HG03066 (cell line): ENCODE results near the gene CTIF.

Experiments
- ATAC-seq: cut with Tn5 transposase; IDR thresholded peaks from one replicate; pipeline ENCODE4 v1.9.1; 2021; ENCODE audit warnings: low read depth; ENCODE audit not compliant: unreplicated experiment

CTIF gene

DNA sequence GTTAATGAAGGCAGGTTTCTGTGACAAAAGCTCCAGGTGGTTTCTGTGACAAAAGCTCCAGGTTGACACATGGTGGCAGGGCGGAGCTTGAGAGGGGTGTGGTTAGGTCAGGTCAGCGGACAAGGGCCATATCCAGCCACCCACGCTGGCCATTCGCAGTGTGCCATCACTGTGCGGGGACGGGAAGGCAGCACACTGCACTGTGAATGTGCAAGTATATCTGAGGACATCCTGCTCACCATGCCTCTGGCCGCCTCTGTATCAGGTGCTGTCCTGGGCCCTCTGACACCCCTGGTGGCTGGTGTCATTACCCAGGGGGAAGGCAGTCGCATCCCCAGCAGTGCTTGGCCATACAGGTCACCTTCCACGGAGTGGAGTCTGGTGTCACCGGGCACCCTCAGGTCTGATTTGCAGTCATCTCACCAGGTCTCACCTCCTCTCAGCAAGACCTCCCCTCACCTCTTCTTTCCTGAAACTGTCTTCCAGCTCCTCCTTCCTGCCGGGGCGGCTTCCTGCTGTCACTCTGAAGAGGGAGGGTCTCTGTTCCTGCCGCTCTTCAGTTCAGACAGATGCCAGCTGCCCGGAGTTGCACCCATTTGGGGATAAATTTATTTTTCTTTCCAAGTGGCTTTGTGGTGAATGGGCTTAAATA, 34.9 kb downstream of the CTIF start:
- no peak for ATAC-seq

- no peak for ATAC-seq
Observed at GRCh38 chr18:48574667-48575300, 36.0 kb downstream of the CTIF start.

DNA sequence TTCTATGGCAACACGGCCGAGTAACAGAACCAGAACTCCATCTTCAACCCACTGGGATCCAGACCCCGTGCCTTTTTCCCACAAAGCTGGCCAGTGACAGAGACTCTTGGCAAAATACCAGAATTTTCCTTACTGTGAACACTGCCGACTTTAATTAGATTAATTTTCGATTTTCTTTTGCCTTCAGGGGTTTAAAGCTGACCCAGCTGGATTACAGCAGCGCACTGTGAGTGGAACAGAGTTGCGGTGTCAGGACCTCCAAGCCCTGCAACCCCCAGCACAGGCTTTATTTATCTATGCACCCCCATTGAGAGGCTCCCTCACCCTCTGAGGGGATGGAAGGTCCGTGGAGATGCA, 36.4 kb downstream of the CTIF start:
- ATAC-seq = no peak

DNA sequence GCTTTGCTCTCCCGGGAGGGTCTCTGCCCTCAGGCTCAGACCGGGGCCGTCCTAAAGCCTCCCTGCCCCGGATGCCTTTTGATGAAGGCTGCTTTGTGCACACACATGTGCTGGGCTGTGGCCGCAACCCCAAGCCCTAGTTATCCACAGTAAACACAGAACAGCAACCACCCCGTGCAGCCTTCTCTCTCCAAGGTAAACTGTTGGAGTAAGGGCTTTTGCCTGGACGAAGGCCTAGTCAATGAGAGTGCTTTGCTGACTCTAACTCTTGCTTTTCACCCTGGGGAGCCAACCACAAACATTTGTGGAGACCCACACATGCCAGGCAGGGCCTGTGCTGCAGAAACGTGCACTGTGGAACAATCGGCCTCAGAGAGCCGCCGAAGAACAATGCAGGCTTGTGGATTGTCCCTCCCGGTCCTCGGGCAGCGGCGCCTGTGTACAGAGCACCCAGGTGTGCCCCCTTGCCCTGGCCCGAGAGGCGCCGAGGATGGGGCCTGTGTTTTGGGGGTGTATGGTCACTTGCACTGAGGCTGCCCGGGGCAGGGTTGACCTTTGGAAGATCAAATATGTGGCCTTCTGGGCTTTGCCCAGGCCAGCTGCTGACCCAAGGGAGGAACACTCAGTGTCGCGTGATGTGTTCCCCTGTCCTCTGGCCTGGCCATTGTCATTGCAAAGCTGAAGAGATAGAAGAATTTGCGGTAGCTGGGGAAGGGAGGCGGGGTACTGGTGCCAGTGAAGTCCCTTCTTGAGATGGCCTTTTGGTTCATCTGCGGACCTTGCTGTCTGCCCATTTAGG, 37.0 kb downstream of the CTIF start:
- no peak for ATAC-seq

GRCh38 chr18:48576457-48576771, 37.6 kb downstream of the CTIF start:
- no peak for ATAC-seq

DNA sequence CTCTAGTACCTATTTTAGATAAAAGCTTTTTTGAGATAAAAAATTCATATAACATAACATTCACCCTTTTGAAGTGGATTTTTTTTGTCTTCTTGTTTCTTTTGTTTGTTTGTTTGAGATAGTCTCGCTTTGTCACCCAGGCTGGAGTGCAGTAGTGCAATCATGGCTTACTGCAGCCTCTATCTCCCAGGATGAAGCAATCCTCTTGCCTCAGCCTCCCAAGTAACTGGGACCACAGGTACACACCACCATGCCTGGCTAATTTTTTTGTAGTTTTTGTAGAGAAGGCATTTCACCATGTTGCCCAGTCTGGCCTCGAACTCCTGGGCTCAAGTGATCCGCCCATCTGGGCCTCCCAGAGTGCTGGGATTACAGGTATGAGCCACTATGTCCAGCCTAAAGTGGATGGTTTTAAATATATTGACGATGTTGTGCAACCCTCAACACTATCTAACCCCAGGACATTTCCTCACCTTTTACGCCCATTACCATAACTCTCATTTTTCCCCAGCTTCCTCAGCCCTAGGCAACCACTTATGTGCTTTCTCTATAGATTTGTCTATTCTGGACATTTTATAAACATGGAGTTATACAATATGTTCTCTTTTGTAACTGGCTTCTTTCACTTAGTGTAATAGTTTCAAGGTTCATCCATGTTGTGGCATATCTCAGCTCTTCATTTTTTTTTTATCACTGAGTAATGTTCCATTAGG, 38.8 kb downstream of the CTIF start:
- ATAC-seq = no peak

- no peak for ATAC-seq
Observed at GRCh38 chr18:48578289-48578688, 39.5 kb downstream of the CTIF start.

GRCh38 chr18:48580066-48580465, 41.2 kb downstream of the CTIF start:
- ATAC-seq = no peak

DNA sequence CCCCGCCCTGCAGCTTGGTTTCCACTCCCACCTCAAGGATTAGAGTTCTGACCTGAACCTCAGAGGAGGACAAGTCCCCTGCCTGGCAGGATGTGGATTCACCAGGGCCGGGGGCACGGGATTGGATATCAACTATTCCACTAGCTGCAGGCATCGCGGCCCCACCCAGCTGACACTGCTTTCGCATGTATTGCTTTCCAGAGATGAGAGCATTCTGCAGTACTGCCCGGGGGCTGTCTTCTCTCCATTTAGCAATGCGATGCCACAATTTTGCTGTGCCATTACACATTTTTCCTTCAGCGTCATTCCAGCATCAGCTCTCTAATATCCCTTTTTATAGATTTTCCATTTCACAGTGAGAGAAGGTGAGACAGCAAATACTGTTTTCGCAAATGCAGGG, 42.0 kb downstream of the CTIF start:
- ATAC-seq = no peak

GRCh38 chr18:48581206-48581605, 42.4 kb downstream of the CTIF start:
- ATAC-seq = no peak

- ATAC-seq = no peak
Observed at GRCh38 chr18:48581941-48582340, 43.1 kb downstream of the CTIF start.

DNA sequence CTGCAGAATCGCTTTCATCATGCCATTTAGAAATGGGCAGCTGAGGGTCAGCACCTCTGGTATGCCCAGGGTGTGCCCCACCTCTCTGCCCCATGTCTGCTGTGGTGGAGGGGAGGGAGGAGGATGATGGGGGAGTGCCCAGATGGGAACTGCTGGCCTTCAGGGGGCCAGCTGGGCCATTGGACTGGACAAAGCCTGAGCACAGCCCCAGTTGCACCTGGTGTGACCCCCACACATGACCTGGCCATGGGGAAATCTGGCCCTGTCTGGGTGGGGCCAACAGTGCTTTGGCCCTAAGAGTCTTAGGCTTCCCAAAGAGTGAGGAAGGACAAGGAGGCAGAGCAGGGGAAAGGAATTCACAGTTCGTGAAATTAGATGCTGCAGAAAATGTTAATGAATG, 44.1 kb downstream of the CTIF start:
- ATAC-seq = no peak

DNA sequence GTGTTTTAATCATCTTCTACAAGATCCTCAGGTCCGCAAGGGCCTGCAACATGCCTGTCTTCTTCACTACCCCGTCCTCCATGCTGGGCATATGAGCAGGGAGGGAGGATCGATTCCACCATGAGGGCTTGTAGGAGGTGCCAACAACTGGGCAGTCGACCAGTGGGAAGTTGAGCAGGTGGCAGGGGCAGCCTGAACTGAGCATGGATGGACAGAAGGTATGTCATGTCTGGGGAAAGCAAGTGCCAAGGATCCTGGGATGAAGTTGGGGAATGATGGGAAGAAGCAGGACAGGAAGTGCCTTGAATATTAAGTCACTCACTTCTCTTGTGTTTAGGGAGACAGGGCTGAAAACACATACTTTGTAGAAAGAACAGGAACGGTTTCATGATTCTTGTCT, 44.7 kb downstream of the CTIF start:
- ATAC-seq = no peak

GRCh38 chr18:48589797-48590519, 51.1 kb downstream of the CTIF start:
- no peak for ATAC-seq

- no peak for ATAC-seq
Observed at GRCh38 chr18:48590678-48591077, 51.8 kb downstream of the CTIF start.

- no peak for ATAC-seq
Observed at GRCh38 chr18:48592540-48593171, 53.8 kb downstream of the CTIF start.

- ATAC-seq = no peak
Observed at GRCh38 chr18:48594471-48595094, 55.8 kb downstream of the CTIF start.

DNA sequence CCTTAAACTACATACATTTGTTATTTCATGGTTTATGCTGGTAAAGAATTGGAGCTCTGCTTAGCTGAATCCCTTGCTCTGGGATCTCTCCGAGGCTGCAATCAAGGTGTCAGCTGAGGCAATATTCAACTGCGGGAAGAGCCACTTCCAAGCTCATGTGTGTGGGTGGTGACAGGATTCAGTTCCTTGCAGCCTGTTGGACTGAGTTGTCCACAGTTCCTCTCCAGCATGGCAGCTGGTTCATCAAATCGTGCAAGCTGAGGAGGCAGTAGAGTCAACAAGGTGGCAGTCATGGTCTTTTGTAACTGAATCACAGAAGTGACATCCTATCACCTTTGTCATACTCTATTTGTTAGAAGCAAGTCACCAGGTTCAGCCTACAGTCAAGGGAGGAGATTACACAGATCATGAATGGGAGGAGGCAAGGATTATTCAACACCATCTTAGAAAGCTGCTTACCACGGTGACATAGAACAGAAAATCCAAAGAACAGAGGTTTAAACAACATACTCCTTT, 56.9 kb downstream of the CTIF start:
- ATAC-seq = no peak

- ATAC-seq = no peak
Observed at GRCh38 chr18:48597110-48597509, 58.3 kb downstream of the CTIF start.

- ATAC-seq = no peak
Observed at GRCh38 chr18:48597671-48598070, 58.8 kb downstream of the CTIF start.
